Omental fat pad (tissue), 4 donors: ENCODE results near the gene SPDYE2. TPM values are rescaled to one million over a fixed set of nuclear protein-coding genes. Genes with fewer than 3 reads are reported as not detected.
A peak's percentile ranks its signal among the peaks of the same experiment; 100 is the strongest.
"Not testable (repeated sequence)": the region's sequence is repeated elsewhere in the genome, so short reads cannot be mapped to it uniquely, and the experiment has no call there.

Source experiments
- ATAC-seq: fragments of 150-250 bp; one replicate; pipeline ENCODE4 v1.9.1; 2016; ENCODE audit warnings: mild to moderate bottlenecking, moderate library complexity; ENCODE audit not compliant: low FRiP score
- DNase-seq: peaks from one replicate; pipeline ENCODE4 v3.0.0-alpha.2; 2019; ENCODE audit warnings: low spot score
- total RNA-seq, 4 donors: library from RNA; depleted of rRNA; stranded (reverse); fragments of >200 nt; gene quantifications; one replicate each; pipeline ENCODE4 v1.1.0, GENCODE V29; 2016

SPDYE2 gene
- total RNA-seq, 4 donors from 2014 or later: not detected

- DNase-seq: not testable (repeated sequence)
- peak; percentile 2 for ATAC-seq
Measured at GRCh38 chr7:102532127-102532526, 18.9 kb upstream of the SPDYE2 start.

- DNase-seq, ATAC-seq: not testable (repeated sequence)
Measured at GRCh38 chr7:102535062-102535615, 15.9 kb upstream of the SPDYE2 start.

GRCh38 chr7:102540604-102541003 lies 10.4 kb upstream of the SPDYE2 start:
- not testable (repeated sequence) for DNase-seq, ATAC-seq

- ATAC-seq, DNase-seq: not testable (repeated sequence)
Measured at GRCh38 chr7:102542083-102542482, 8.9 kb upstream of the SPDYE2 start.

DNA sequence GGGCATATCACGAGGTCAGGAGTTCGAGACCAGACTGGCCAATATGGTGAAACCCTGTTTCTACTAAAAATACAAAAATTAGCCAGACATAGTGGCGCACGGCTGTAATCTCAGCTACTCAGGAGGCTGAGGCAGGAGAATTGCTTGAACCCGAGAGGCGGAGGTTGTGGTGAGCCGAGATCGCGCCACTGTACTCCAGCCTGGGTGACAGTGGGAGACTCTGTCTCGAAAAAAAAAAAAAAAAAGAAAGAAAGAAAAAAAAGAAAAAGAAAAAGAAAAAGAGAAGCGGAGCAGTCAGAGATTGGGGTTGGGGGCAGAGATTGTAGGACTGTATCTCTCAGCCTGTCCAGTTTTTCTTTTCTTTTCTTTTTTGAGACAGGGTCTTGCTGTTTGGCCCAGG lies 8.3 kb upstream of the SPDYE2 start:
- DNase-seq, ATAC-seq: not testable (repeated sequence)

DNA sequence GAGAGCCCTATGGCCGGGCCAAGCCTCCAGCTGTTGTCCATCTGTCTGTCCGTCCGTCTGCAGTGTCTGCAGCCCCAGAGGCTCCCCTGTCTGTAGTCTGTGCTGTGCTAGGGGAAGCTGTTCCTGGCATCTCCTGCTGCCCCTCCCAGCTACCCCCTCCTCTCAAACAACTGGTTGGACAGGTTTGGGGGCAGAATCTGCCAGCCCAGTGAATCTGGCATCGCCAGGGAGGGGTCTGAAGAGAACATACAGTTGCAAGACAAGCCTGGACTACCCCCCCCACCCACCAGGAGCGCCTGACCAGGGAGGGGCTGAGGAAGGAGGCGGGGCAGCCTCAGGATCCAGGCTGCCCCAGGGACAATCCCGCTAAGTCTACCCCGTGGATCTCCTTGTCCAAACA lies 7.4 kb upstream of the SPDYE2 start, which contains the start of gene UPK3BL2:
Gene UPK3BL2, minus strand, starts transcription at position 101 of the 400 bp plus-strand sequence. Its CDS starts 60 bp downstream, at position 41.
- not testable (repeated sequence) for DNase-seq, ATAC-seq

DNA sequence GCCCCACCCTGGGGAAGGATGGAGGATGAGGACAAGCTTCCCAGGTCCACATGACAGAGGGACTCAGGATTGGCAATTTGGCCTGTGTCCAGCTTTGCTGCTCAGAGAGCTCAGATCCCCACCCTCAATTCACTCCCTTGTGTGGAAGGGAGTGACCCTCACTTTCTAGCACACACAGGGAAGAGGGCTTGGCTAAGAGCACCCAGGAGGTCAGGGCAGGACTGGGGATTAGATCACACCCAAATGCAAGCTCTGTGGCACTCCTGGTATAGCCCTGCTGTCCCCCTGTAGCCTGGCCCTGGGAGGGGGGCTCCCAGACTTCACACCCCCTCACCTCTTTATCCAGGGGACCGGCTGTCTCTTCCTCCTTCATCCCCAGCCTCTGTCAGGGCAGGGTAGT lies 6.7 kb upstream of the SPDYE2 start:
- DNase-seq, ATAC-seq: not testable (repeated sequence)

GRCh38 chr7:102545288-102545687 lies 5.7 kb upstream of the SPDYE2 start:
- ATAC-seq, DNase-seq: not testable (repeated sequence)

DNA sequence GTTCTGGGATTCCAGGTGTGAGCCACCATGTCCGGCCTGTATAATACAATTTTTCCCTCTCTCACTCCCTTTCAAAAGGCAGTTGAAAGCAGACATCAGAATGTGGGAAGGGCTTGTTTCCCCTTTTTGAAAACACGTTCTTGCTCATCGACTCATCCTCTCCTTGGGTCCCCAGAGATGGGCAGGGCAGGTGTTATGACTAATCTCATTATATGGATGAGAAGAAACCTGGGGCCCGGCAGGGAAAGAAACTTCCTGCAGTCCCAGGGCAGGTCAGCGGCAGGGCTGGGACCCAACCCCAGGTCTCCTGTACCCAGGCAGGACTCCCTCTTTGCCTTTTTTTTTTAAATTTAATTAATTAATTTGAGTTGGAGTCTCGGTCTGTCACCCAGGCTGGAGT lies 4.7 kb upstream of the SPDYE2 start:
- ATAC-seq, DNase-seq: not testable (repeated sequence)

- not testable (repeated sequence) for ATAC-seq, DNase-seq
Measured at GRCh38 chr7:102568620-102569019, 17.6 kb downstream of the SPDYE2 start.

GRCh38 chr7:102572261-102573239 lies 21.5 kb downstream of the SPDYE2 start, which contains the start of gene POLR2J3:
TSS of gene POLR2J3 (minus strand) at chr7:102572583. CDS start at chr7:102572521, 62 bp downstream.
- ATAC-seq (peak; percentile 99), DNase-seq (peak; percentile 58)

GRCh38 chr7:102574607-102575006 lies 23.6 kb downstream of the SPDYE2 start:
- not testable (repeated sequence) for ATAC-seq, DNase-seq

- ATAC-seq, DNase-seq: not testable (repeated sequence)
Measured at GRCh38 chr7:102576363-102576762, 25.3 kb downstream of the SPDYE2 start.

DNA sequence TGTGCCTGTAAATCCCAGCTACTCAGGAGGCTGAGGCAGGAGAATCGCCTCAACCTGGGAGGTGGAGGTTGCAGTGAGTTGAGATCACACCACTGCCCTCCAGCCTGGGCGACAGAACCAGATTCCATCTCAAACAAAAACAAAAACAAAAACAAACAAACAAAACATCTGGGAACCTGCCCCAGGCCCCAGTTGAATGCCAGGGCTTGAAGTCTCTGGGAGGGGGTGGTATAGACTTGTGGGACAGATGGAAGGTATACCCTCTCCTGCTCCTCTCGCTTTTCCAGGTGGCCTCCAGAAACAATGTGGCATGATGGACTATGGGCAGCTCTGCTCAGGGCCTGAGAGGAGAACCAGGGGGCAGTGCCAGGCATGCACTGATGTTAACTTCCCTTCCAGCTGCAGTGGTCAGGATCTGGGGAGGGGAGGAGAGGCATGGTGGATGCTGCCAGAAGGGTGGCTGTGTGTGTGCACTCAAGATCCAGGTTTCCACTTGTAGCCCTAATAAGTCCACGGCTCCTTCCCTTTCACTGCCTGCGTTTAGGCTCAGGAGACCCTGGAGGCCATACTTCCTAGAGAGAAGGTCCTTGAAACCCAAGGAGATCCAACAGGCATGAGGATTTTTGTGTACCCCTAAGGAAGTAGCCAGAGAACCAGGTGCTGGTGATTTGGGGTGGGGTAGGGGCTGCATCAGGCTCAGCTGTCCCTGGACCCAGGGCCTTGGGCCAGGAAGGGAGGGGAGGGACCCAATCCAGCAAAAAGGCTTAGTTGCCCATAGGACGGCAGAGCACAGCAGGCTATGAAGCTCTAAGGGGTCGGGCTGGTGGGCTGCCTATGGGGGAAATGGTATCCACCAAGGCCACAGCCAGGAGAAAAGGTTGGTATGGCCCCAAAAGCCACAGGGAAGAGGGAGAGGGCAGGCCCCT lies 26.6 kb downstream of the SPDYE2 start:
- not testable (repeated sequence) for DNase-seq, ATAC-seq

DNA sequence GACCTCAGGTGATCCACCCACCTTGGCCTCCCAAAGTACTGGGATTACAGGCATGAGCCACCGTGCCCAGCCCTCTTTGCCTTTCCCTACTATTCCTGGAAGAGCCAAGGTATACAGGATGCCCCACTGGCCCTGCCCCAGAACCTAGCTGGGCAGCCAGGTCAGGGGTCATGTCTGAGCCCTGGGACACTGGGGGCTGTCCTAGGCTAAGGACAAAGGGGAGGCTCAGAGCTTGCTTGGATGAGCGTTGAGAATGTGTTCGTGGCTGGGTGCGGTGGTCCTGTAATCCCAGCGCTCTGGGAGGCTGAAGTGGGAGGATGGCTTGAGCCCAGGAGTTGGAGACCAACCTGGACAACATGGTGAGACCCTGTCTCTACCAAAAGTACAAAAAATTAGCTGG lies 27.5 kb downstream of the SPDYE2 start:
- peak; percentile 16 for ATAC-seq
- DNase-seq: not testable (repeated sequence)

DNA sequence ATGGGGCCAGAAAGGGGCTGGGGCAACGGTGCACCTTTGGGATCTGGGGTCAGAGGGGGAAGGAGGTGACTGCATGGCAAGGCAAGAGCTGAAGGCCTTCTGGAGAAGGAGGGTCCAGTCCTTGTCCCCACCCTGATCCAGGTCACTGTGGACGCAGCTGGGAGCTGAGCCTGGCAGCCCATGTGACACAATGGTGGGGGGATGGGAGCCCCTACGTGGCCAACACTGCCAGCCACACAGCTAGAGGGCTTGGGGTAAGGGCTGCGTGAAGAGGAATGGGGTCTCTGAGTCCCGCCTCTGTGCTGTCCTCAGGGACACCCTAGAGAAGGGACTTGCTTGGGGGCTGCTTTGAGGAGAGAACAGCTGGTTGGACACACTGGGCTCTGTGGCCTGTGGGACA lies 30.7 kb downstream of the SPDYE2 start:
- DNase-seq, ATAC-seq: not testable (repeated sequence)

DNA sequence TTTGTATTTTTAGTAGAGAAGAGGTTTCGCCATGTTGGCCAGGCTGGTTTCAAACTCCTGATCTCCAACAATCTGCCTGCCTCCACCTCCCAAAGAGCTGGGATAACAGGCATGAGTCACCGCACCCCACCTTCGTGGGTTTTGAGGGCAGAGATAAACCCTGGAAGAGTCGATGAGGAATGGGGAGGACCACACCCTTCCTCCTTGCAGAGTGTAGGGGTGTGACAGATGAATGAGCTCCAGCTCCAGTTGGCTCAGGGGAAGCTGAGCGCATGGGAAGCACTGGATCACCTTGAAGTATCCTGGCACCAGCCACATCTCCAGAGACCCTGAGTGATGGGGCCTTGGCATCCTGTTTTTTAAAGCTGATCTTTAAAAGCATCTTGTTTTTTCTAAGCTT lies 32.5 kb downstream of the SPDYE2 start:
- peak; percentile 45 for ATAC-seq
- not testable (repeated sequence) for DNase-seq

DNA sequence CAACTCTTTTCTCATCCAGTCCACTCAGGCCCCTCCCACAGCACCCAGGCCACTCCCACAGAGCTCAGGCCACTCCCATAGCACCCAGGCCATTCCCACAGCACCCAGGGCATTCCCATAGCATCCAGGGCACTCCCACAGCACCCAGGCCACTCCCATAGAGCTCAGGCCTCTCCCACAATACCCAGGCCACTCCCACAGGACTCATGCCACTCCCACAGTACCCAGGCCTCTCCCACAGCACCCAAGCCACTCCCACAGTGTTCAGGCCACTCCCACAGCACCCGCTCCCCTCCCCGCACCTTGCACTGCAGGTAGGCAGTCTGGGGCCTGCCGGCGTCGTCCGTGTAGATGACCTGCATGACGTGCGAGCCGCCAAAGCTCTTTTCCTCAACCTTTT lies 38.8 kb downstream of the SPDYE2 start:
- DNase-seq, ATAC-seq: not testable (repeated sequence)

- peak; percentile 94 for ATAC-seq
Measured at GRCh38 chr7:102592477-102593019, 41.5 kb downstream of the SPDYE2 start.

More at GRCh38 chr7:102592477-102593019, 41.5 kb downstream of the SPDYE2 start:
- not testable (repeated sequence) for DNase-seq
